Trophoblast cell (in vitro differentiated cells and primary cell): ENCODE data around the gene SLC17A9.

Experiments
- DNase-seq, 2 donors: peaks; one replicate each; pipeline ENCODE4 v3.0.0-alpha.2; 2016
- H2AFZ ChIP-seq: 2 replicates; pipeline ENCODE4 v1.6.1; 2013; ENCODE audit warnings: low read length, moderate library complexity, mild to moderate bottlenecking; ENCODE audit not compliant: insufficient read depth, poor library complexity
- H2AK5ac ChIP-seq: 2 replicates; pipeline ENCODE4 v1.6.1; 2013; ENCODE audit warnings: mild to moderate bottlenecking, low read length
- H2BK120ac ChIP-seq: 2 replicates; pipeline ENCODE4 v1.6.1; 2013; ENCODE audit warnings: low read length, mild to moderate bottlenecking, moderate library complexity; ENCODE audit not compliant: insufficient read depth, poor library complexity
- H2BK12ac ChIP-seq: 2 replicates; pipeline ENCODE4 v1.6.1; 2013; ENCODE audit warnings: mild to moderate bottlenecking, low read length, moderate library complexity
- H2BK5ac ChIP-seq: 2 replicates; pipeline ENCODE4 v1.6.1; 2013; ENCODE audit warnings: low read length, low read depth, moderate library complexity, mild to moderate bottlenecking; ENCODE audit not compliant: poor library complexity
- H3K14ac ChIP-seq: 2 replicates; pipeline ENCODE4 v1.6.1; 2013; ENCODE audit warnings: mild to moderate bottlenecking, low read length
- H3K18ac ChIP-seq: 2 replicates; pipeline ENCODE4 v1.6.1; 2013; ENCODE audit warnings: mild to moderate bottlenecking, low read length
- H3K23ac ChIP-seq: 2 replicates; pipeline ENCODE4 v1.6.1; 2013; ENCODE audit warnings: low read length
- H3K27ac ChIP-seq: 2 replicates; pipeline ENCODE4 v1.5.1; 2013; ENCODE audit warnings: low read depth, mild to moderate bottlenecking, inconsistent platforms, low read length, moderate library complexity
- H3K27me3 ChIP-seq: 2 replicates; pipeline ENCODE4 v1.6.1; 2013; ENCODE audit warnings: inconsistent platforms, mild to moderate bottlenecking, low read length, moderate library complexity; ENCODE audit not compliant: insufficient read depth
- H3K36me3 ChIP-seq, 2 experiments: 1 replicate in 1 of 2; 2 replicates in 1 of 2; pipeline ENCODE4 v1.6.1; 2013; ENCODE audit warnings: low read length in 2 of 2, mild to moderate bottlenecking in 2 of 2, moderate library complexity in 1 of 2; ENCODE audit not compliant: insufficient read depth in 2 of 2, control insufficient read depth in 1 of 2
- H3K4ac ChIP-seq: 2 replicates; pipeline ENCODE4 v1.6.1; 2013; ENCODE audit warnings: low read depth, mild to moderate bottlenecking, low read length, moderate library complexity
- H3K4me1 ChIP-seq, 2 experiments: 1 replicate in 1 of 2; 2 replicates in 1 of 2; pipeline ENCODE4 v1.6.1; 2013; ENCODE audit warnings: low read length in 2 of 2, mild to moderate bottlenecking in 2 of 2, moderate library complexity in 1 of 2; ENCODE audit not compliant: insufficient read depth in 2 of 2, control insufficient read depth in 1 of 2
- H3K4me2 ChIP-seq: 2 replicates; pipeline ENCODE4 v1.6.1; 2013; ENCODE audit warnings: inconsistent platforms, mild to moderate bottlenecking, low read length, moderate library complexity
- H3K4me3 ChIP-seq: 2 replicates; pipeline ENCODE4 v1.5.1; 2013; ENCODE audit warnings: mild to moderate bottlenecking, low read depth, low read length, inconsistent platforms
- H3K79me1 ChIP-seq: one replicate; pipeline ENCODE4 v1.6.1; 2013; ENCODE audit warnings: low read length
- H3K79me2 ChIP-seq: 2 replicates; pipeline ENCODE4 v1.6.1; 2013; ENCODE audit warnings: low read length, mild to moderate bottlenecking; ENCODE audit not compliant: control insufficient read depth, insufficient read depth, poor library complexity
- H3K9ac ChIP-seq: 2 replicates; pipeline ENCODE4 v1.6.1; 2013; ENCODE audit warnings: mild to moderate bottlenecking, low read length
- H3K9me3 ChIP-seq: 2 replicates; pipeline ENCODE4 v1.6.1; 2013; ENCODE audit warnings: low read depth, mild to moderate bottlenecking, control low read depth, inconsistent platforms, low read length; ENCODE audit not compliant: insufficient read depth
- H4K12ac ChIP-seq: 2 replicates; pipeline ENCODE4 v1.6.1; 2013; ENCODE audit warnings: low read depth, mild to moderate bottlenecking, low read length, moderate library complexity
- H4K8ac ChIP-seq: 2 replicates; pipeline ENCODE4 v1.6.1; 2013; ENCODE audit warnings: low read depth, mild to moderate bottlenecking, low read length, moderate library complexity
- H4K91ac ChIP-seq: one replicate; pipeline ENCODE4 v1.6.1; 2013; ENCODE audit warnings: low read depth, mild to moderate bottlenecking, low read length, moderate library complexity
- WGBS: extraction: QIAGEN DNeasy Blood & Tissue Kit; methylation state at CpG from one replicate; pipeline ENCODE4 v1.1.7; 2013; ENCODE audit warnings: missing lambda C conversion rate; ENCODE audit not compliant: insufficient read length, insufficient coverage; ENCODE audit errors: extremely low coverage; 5-methylcytosine and 5-hydroxymethylcytosine counted together

Gene SLC17A9

DNA sequence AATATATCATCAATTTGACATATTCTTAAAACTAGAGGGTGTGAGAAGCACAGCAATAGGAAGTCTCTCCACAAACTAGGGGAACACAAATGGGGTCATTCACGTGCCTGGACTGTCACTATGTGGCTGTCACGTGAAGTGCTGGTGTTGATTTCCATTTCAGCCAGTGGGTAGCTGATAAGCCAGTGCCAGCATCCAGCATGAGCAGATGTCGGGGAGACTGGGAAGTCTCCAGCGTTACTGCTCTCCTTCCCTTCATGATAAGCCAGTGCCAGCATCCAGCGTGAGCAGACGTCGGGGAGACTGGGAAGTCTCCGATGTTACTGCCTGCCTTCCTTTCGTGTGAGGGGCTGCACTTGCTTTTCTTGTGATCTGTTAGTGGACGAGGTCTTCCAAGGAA, 5.6 kb upstream of the SLC17A9 start:
- WGBS: no CpG with 5 or more reads among the region's 10 CpGs

GRCh38 chr20:62947532-62948300, 4.8 kb upstream of the SLC17A9 start:
- Histone ChIP-seq H3K4me1 (peaks cover 0 to 5% of the 10 kb centered on the region in 2 experiments), H2AK5ac (no peak overlapping the region), H3K9me3 (peaks cover 5% of the 10 kb centered on the region), H4K91ac (no peak overlapping the region), H3K18ac (no peak overlapping the region), H3K4me3 (no peak overlapping the region), H2BK5ac (no peak overlapping the region), H2BK12ac (no peak overlapping the region), H2AFZ (no peak overlapping the region), H3K79me1 (no peaks in the 10 kb centered on the region), H3K14ac (no peak overlapping the region), H4K8ac (no peak overlapping the region), H3K36me3 (peaks cover 53 to 68% of the 10 kb centered on the region in 2 experiments), H3K79me2 (no peaks in the 10 kb centered on the region), H4K12ac (no peak overlapping the region), H3K27me3 (no peaks in the 10 kb centered on the region), H2BK120ac (no peak overlapping the region), H3K9ac (no peak overlapping the region), H3K27ac (no peak overlapping the region), H3K4ac (no peak overlapping the region), H3K4me2 (no peak overlapping the region), H3K23ac (no peak overlapping the region)
- no peak for DNase-seq
- no CpG with 5 or more reads among the region's 17 CpGs for WGBS

More for the DNA sequence above, 5.6 kb upstream of the SLC17A9 start:
- H3K27me3 ChIP-seq: no peaks in the 10 kb centered on the region
- no peak overlapping the region for H3K4ac ChIP-seq
- H3K23ac ChIP-seq: no peak overlapping the region
- H4K91ac ChIP-seq: no peak overlapping the region
- H2AK5ac ChIP-seq: no peak overlapping the region
- no peak overlapping the region for H4K12ac ChIP-seq
- no peak overlapping the region for H3K4me2 ChIP-seq
- H3K79me2 ChIP-seq: no peaks in the 10 kb centered on the region
- H3K79me1 ChIP-seq: no peaks in the 10 kb centered on the region
- H3K18ac ChIP-seq: no peak overlapping the region
- H3K27ac ChIP-seq: no peak overlapping the region
- H2BK12ac ChIP-seq: no peak overlapping the region
- H3K14ac ChIP-seq: no peak overlapping the region
- H4K8ac ChIP-seq: no peak overlapping the region
- H2BK120ac ChIP-seq: no peak overlapping the region
- no peak overlapping the region for H2BK5ac ChIP-seq
- no peak overlapping the region for H3K4me3 ChIP-seq
- no peak overlapping the region for H2AFZ ChIP-seq
- H3K4me1 ChIP-seq: no peaks in the 10 kb centered on the region
- peaks cover 5% of the 10 kb centered on the region for H3K9me3 ChIP-seq
- H3K36me3 ChIP-seq: peaks cover 58 to 72% of the 10 kb centered on the region in 2 experiments
- H3K9ac ChIP-seq: no peak overlapping the region
- no peak for DNase-seq

GRCh38 chr20:62949153-62949821, 3.2 kb upstream of the SLC17A9 start:
- no CpG with 5 or more reads among the region's 6 CpGs for WGBS
- H3K27ac ChIP-seq: no peak overlapping the region

DNA sequence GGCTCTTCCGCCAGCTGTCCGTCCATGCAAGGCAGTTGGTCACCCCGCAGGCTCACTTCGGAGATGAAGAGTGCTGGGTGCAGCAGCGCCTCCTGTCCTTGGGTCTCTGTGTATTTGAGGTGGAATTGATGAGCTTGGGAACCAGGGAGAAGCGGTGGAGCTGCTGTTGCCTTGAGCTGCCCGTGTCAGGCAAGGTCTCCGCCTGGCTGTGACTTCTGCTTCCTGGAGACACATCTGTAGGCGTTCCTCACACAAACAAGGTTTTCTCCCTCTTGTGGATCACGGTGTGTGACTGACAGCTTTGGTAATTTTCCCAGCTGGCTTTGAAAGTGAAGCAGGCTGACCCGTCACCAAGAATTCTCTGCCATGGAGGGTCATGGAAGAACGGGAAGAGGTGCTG, 2.5 kb upstream of the SLC17A9 start:
- H3K9me3 ChIP-seq: peaks cover 5% of the 10 kb centered on the region
- H4K12ac ChIP-seq: no peak overlapping the region
- no peak overlapping the region for H4K91ac ChIP-seq
- no peak overlapping the region for H2AFZ ChIP-seq
- no peak overlapping the region for H3K4me2 ChIP-seq
- no peak overlapping the region for H3K23ac ChIP-seq
- no peak overlapping the region for H3K18ac ChIP-seq
- H3K27me3 ChIP-seq: no peaks in the 10 kb centered on the region
- no peak overlapping the region for H4K8ac ChIP-seq
- no peaks in the 10 kb centered on the region for H3K79me1 ChIP-seq
- no peak overlapping the region for H2BK12ac ChIP-seq
- no peak for DNase-seq
- H3K27ac ChIP-seq: no peak overlapping the region
- peaks cover 37 to 48% of the 10 kb centered on the region in 2 experiments for H3K36me3 ChIP-seq
- H2BK120ac ChIP-seq: no peak overlapping the region
- no peak overlapping the region for H3K9ac ChIP-seq
- H3K14ac ChIP-seq: no peak overlapping the region
- no CpG with 5 or more reads among the region's 12 CpGs for WGBS
- H3K4me1 ChIP-seq: peaks cover 5 to 10% of the 10 kb centered on the region in 2 experiments
- H3K79me2 ChIP-seq: no peaks in the 10 kb centered on the region
- H2AK5ac ChIP-seq: no peak overlapping the region
- H2BK5ac ChIP-seq: no peak overlapping the region
- H3K4ac ChIP-seq: no peak overlapping the region
- no peak overlapping the region for H3K4me3 ChIP-seq

More at GRCh38 chr20:62949153-62949821, 3.2 kb upstream of the SLC17A9 start:
- H3K79me2 ChIP-seq: no peaks in the 10 kb centered on the region
- H3K9me3 ChIP-seq: peaks cover 5% of the 10 kb centered on the region
- H4K12ac ChIP-seq: no peak overlapping the region
- no peak overlapping the region for H2AFZ ChIP-seq
- no peak overlapping the region for H2AK5ac ChIP-seq
- H3K4me3 ChIP-seq: no peak overlapping the region
- H4K8ac ChIP-seq: no peak overlapping the region
- H3K4me2 ChIP-seq: no peak overlapping the region
- no peak for DNase-seq
- H3K4me1 ChIP-seq: peaks cover 5 to 7% of the 10 kb centered on the region in 2 experiments
- H3K18ac ChIP-seq: no peak overlapping the region
- no peak overlapping the region for H4K91ac ChIP-seq
- no peak overlapping the region for H2BK120ac ChIP-seq
- H2BK12ac ChIP-seq: no peak overlapping the region
- H3K27me3 ChIP-seq: no peaks in the 10 kb centered on the region
- H2BK5ac ChIP-seq: no peak overlapping the region
- no peak overlapping the region for H3K23ac ChIP-seq
- H3K79me1 ChIP-seq: no peaks in the 10 kb centered on the region
- no peak overlapping the region for H3K14ac ChIP-seq
- no peak overlapping the region for H3K4ac ChIP-seq
- H3K9ac ChIP-seq: no peak overlapping the region
- H3K36me3 ChIP-seq: peaks cover 42 to 54% of the 10 kb centered on the region in 2 experiments
